BJ (cell line): ENCODE results near the gene NMNAT3. TPM values are rescaled to one million over a fixed set of nuclear protein-coding genes. Genes with fewer than 3 reads are reported as not detected.
"Not testable (repeated sequence)": the region's sequence is repeated elsewhere in the genome, so short reads cannot be mapped to it uniquely, and the experiment has no call there.

Source experiments
- CTCF ChIA-PET: fragments of 350-600 bp; formaldehyde crosslinking; extraction: SDS; loops from one replicate; lab custom pipeline; 2021; ENCODE audit warnings: antibody characterized with exemption, inconsistent platforms; lab: Yijun Ruan, JAX
- POLR2A ChIA-PET: fragments of 300-600 bp; sonication (Branson Sonifier 250); formaldehyde crosslinking; extraction: SDS; loops from one replicate; lab custom pipeline; 2021; ENCODE audit warnings: antibody characterized with exemption; lab: Charles Lee
- DNase-seq: peaks from one replicate; pipeline ENCODE4 v3.0.0-alpha.2; 2011; ENCODE audit warnings: low read depth
- H3K27me3 ChIP-seq: 2 replicates; pipeline ENCODE4 v1.6.0; 2011; ENCODE audit warnings: low read length; ENCODE audit not compliant: control insufficient read depth, insufficient read depth
- H3K36me3 ChIP-seq: 2 replicates; pipeline ENCODE4 v1.5.1; 2011; ENCODE audit warnings: low read length; ENCODE audit not compliant: control insufficient read depth, insufficient read depth
- H3K4me3 ChIP-seq: 2 replicates; pipeline ENCODE4 v1.5.1; 2011; ENCODE audit warnings: low read depth, mild to moderate bottlenecking, control low read depth, low read length
- CTCF ChIP-seq: IDR thresholded peaks from 2 replicates; pipeline ENCODE4 v1.5.1; 2011; ENCODE audit warnings: low read depth, mild to moderate bottlenecking, control low read depth, inconsistent platforms, low read length, moderate library complexity; ENCODE audit not compliant: insufficient read depth
- polyA plus RNA-seq: library from polyadenylated mRNA; depleted of rRNA; stranded (reverse); fragments of >200 nt; gene quantifications from 2 replicates; pipeline ENCODE4 v1.2.3, GENCODE V29; 2011

The NMNAT3 gene
- polyA plus RNA-seq, 1 experiment = 0.61 TPM

- H3K36me3 ChIP-seq = no peaks in the 10 kb centered on the region
- TF ChIP-seq CTCF = no peak
- no peak overlapping the region for H3K4me3 ChIP-seq
- H3K27me3 ChIP-seq = no peaks in the 10 kb centered on the region
- ChIA-PET POLR2A (no interaction called here), CTCF (no interaction called here)
- DNase-seq = no peak
Measured at GRCh38 chr3:139608108-139608380, 69.7 kb downstream of the NMNAT3 start.

DNA sequence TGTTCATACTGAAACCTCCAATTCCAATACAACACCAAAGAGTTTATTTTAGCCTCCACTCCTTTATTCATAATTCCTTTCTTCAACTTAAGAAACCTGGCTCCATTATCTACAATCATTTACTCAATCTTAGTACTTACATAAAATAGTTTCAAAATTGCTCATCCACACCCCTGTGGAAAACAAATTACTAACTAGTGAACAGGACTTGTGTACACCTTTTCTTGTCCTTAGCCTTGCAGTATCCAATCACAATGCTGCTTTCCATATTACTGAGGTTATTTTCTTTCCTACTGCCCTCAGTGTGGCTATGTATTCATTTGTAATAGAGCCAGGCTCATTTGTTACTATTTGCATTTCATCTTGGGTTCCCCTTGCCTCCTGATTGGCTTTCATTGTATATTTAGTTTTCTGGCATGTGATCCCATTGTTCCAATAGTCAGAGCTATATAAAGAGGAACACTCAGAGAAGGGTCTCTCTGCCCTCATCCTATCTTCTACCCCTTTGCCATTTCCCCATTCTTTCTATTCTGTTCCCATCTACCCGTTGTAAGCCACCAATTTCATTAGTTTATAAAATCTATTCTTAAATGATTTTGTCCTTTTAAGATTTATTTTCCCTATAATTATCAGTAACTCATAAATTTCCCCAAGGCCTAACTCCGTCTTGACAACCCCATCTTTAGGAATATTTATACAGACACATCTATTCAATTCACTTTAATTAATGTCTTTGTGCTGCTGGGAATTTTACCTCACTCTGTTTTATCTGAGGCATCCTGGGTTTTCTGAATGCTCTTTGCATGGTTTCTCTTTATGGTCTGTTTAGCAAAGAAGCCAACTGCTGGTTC, 70.3 kb downstream of the NMNAT3 start:
- no peaks in the 10 kb centered on the region for H3K27me3 ChIP-seq
- ChIA-PET POLR2A (no interaction called here), CTCF (interaction anchor here (0.5 kb wide), 1 partner anchor 179 kb away, joined by 3 read pairs; no protein-coding TSS in a partner anchor)
- no peaks in the 10 kb centered on the region for H3K36me3 ChIP-seq
- no peak for DNase-seq
- TF ChIP-seq CTCF = no peak
- H3K4me3 ChIP-seq = no peak overlapping the region

GRCh38 chr3:139602003-139602402, 75.8 kb downstream of the NMNAT3 start:
- DNase-seq = no peak
- no peaks in the 10 kb centered on the region for H3K36me3 ChIP-seq
- POLR2A ChIA-PET = no interaction called here
- no peaks in the 10 kb centered on the region for H3K27me3 ChIP-seq
- CTCF ChIA-PET = no interaction called here
- no peak for TF ChIP-seq CTCF
- no peak overlapping the region for H3K4me3 ChIP-seq

DNA sequence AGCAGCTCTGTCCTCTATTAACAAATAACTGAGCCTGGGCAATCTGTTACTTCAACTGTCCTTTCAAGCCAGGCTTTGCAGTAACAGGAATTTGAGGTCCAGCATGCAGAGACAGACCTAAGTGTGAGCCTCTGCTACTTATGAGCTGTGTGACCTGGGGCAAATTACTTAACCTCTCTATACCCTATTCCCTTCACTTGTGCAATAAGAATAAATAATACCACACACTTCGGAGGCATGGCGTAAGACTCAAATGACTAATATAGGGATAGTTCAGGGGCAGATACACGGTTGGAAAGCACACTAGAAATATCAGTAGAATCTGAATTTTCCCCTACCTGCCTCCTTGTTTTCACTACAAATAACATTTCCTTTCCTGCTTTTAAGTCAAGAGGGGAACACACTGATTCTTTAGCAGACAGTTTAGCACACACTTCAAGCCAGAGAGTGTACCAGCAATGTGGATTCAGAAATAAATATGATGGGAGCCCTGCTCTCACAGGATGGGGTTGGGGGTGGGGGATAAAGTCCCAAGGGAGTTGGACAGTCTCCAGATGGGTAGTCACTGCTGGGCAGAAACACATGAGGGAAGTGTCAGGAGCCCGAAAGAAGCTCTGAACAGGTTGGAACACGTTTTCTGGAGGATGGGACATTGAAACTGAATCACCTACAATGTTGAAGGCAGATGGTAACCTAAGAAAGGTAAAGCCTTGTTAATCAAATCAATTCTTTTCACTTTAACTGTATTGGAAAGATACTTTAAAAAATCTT, 76.4 kb downstream of the NMNAT3 start:
- POLR2A ChIA-PET = no interaction called here
- DNase-seq = no peak
- H3K27me3 ChIP-seq = no peaks in the 10 kb centered on the region
- H3K36me3 ChIP-seq = no peaks in the 10 kb centered on the region
- H3K4me3 ChIP-seq = no peak overlapping the region
- TF ChIP-seq CTCF = no peak
- CTCF ChIA-PET = no interaction called here

GRCh38 chr3:139597947-139598346, 79.8 kb downstream of the NMNAT3 start:
- Histone ChIP-seq H3K27me3 (no peaks in the 10 kb centered on the region), H3K36me3 (no peaks in the 10 kb centered on the region), H3K4me3 (no peak overlapping the region)
- CTCF ChIA-PET = interaction anchor here (1.6 kb wide), 1 partner anchor 30 kb away, joined by 3 read pairs; no protein-coding TSS in a partner anchor
- DNase-seq = no peak
- POLR2A ChIA-PET = no interaction called here
- no peak for TF ChIP-seq CTCF

- H3K4me3 ChIP-seq, DNase-seq, CTCF ChIA-PET, POLR2A ChIA-PET, H3K36me3 ChIP-seq, H3K27me3 ChIP-seq: not testable (repeated sequence)
Measured at GRCh38 chr3:139591186-139591585, 86.6 kb downstream of the NMNAT3 start.
